WTC11 (cell line): ENCODE results near the gene SH3BP5L. TPM values are rescaled to one million over a fixed set of nuclear protein-coding genes. Genes with fewer than 3 reads are reported as not detected.

Experiments
- ATAC-seq: fragments of 200-7000 bp; cut with Tn5 transposase; 2 replicates; pipeline ENCODE4 v1.10.0; 2021; ENCODE audit warnings: mild to moderate bottlenecking, moderate library complexity
- CTCF ChIA-PET: fragments of 300-600 bp; sonication (Branson Sonifier 250); formaldehyde crosslinking; loops from one replicate; lab custom pipeline; 2021; ENCODE audit warnings: antibody characterized with exemption; lab: Charles Lee
- POLR2A ChIA-PET: fragments of 350-600 bp; sonication (Branson Sonifier 250); formaldehyde crosslinking; loops from one replicate; lab custom pipeline; 2021; ENCODE audit warnings: antibody characterized with exemption; lab: Charles Lee
- DNase-seq: peaks from one replicate; pipeline ENCODE4 v3.0.0; 2021; ENCODE audit warnings: low spot score
- H3K27ac Mint-ChIP-seq: 2 replicates; pipeline ENCODE4 v1.8.0; 2021; ENCODE audit warnings: mixed read lengths
- H3K27me3 Mint-ChIP-seq: 2 replicates; pipeline ENCODE4 v1.8.0; 2021; ENCODE audit warnings: low read depth, mild to moderate bottlenecking, moderate library complexity, mixed read lengths
- H3K36me3 Mint-ChIP-seq: 2 replicates; pipeline ENCODE4 v1.8.0; 2021; ENCODE audit warnings: mixed read lengths
- H3K4me1 Mint-ChIP-seq: 2 replicates; pipeline ENCODE4 v1.8.0; 2022; ENCODE audit warnings: mixed read lengths
- H3K4me3 Mint-ChIP-seq: 2 replicates; pipeline ENCODE4 v1.8.0; 2021; ENCODE audit warnings: mild to moderate bottlenecking, moderate library complexity, mixed read lengths
- H3K9me3 Mint-ChIP-seq: 2 replicates; pipeline ENCODE4 v1.8.0; 2021; ENCODE audit warnings: mixed read lengths
- AFF4 ChIP-seq: sonication (generic); formaldehyde crosslinking; IDR thresholded peaks from 2 replicates; pipeline ENCODE4 v1.8.1; 2023; ENCODE audit warnings: mild to moderate bottlenecking, missing genetic modification reagents, borderline replicate concordance
- ATF2 ChIP-seq: sonication (generic); formaldehyde crosslinking; IDR thresholded peaks from 2 replicates; pipeline ENCODE4 v1.8.1; 2022; ENCODE audit warnings: low read depth, missing genetic modification reagents, borderline replicate concordance
- CBFB ChIP-seq: sonication (generic); formaldehyde crosslinking; IDR thresholded peaks from 2 replicates; pipeline ENCODE4 v1.8.1; 2022; ENCODE audit warnings: mild to moderate bottlenecking, low read depth, missing genetic modification reagents
- ELF4 ChIP-seq: sonication (generic); formaldehyde crosslinking; IDR thresholded peaks from 2 replicates; pipeline ENCODE4 v1.8.1; 2022; ENCODE audit warnings: low read depth, mild to moderate bottlenecking, moderate library complexity, missing genetic modification reagents
- FOXK1 ChIP-seq: sonication (generic); formaldehyde crosslinking; IDR thresholded peaks from 2 replicates; pipeline ENCODE4 v1.8.0; 2022; ENCODE audit warnings: mild to moderate bottlenecking, moderate library complexity, missing genetic modification reagents
- FOXP1 ChIP-seq: sonication (generic); formaldehyde crosslinking; IDR thresholded peaks from 2 replicates; pipeline ENCODE4 v1.8.0; 2022; ENCODE audit warnings: missing genetic modification reagents, mild to moderate bottlenecking, moderate library complexity, borderline replicate concordance
- GTF2I ChIP-seq: fragments of 250-450 bp; sonication (Bioruptor Pico); conservative IDR thresholded peaks from 2 replicates; pipeline ENCODE4 v1.4.0; 2021; ENCODE audit warnings: mild to moderate bottlenecking
- HMGA2 ChIP-seq: fragments of 250-450 bp; sonication (Bioruptor Pico); IDR thresholded peaks from 2 replicates; pipeline ENCODE4 v1.4.0; 2021; ENCODE audit warnings: mild to moderate bottlenecking, moderate library complexity
- JAZF1 ChIP-seq: fragments of 250-450 bp; sonication (Bioruptor Pico); IDR thresholded peaks from 2 replicates; pipeline ENCODE4 v1.9.0; 2021; ENCODE audit warnings: moderate library complexity, mild to moderate bottlenecking, inconsistent platforms
- MXD4 ChIP-seq: fragments of 250-450 bp; sonication (Bioruptor Pico); IDR thresholded peaks from 2 replicates; pipeline ENCODE4 v1.8.0; 2021; ENCODE audit warnings: mild to moderate bottlenecking, moderate library complexity, borderline replicate concordance
- MYBL2 ChIP-seq: sonication (generic); formaldehyde crosslinking; IDR thresholded peaks from 2 replicates; pipeline ENCODE4 v1.8.1; 2023; ENCODE audit warnings: mild to moderate bottlenecking, moderate library complexity, missing genetic modification reagents
- NR3C1 ChIP-seq: sonication (generic); formaldehyde crosslinking; conservative IDR thresholded peaks from 2 replicates; pipeline ENCODE4 v1.8.1; 2023; ENCODE audit warnings: low read depth, mild to moderate bottlenecking, missing genetic modification reagents
- SMAD4 ChIP-seq: sonication (generic); formaldehyde crosslinking; IDR thresholded peaks from 2 replicates; pipeline ENCODE4 v1.8.0; 2022; ENCODE audit warnings: mild to moderate bottlenecking, missing genetic modification reagents
- SP1 ChIP-seq: sonication (generic); formaldehyde crosslinking; conservative IDR thresholded peaks from 2 replicates; pipeline ENCODE4 v1.8.1; 2022; ENCODE audit warnings: missing genetic modification reagents
- ZNF219 ChIP-seq: sonication (generic); formaldehyde crosslinking; IDR thresholded peaks from 2 replicates; pipeline ENCODE4 v1.8.0; 2023; ENCODE audit warnings: missing genetic modification reagents, mild to moderate bottlenecking, borderline replicate concordance
- ZNF281 ChIP-seq: sonication (generic); formaldehyde crosslinking; IDR thresholded peaks from 2 replicates; pipeline ENCODE4 v1.8.0; 2023; ENCODE audit warnings: mild to moderate bottlenecking, missing genetic modification reagents
- ZNF317 ChIP-seq: sonication (generic); formaldehyde crosslinking; IDR thresholded peaks from 2 replicates; pipeline ENCODE4 v1.8.1; 2023; ENCODE audit warnings: low read depth, mild to moderate bottlenecking, moderate library complexity, missing genetic modification reagents, borderline replicate concordance
- ZNF425 ChIP-seq: fragments of 250-450 bp; sonication (Bioruptor Pico); conservative IDR thresholded peaks from 2 replicates; pipeline ENCODE4 v1.9.0; 2021; ENCODE audit warnings: mild to moderate bottlenecking
- total RNA-seq: library from RNA; stranded (reverse); gene quantifications from 3 replicates; pipeline ENCODE4 v1.2.3, GENCODE V29; 2021
- TF ChIP-seq, protein P1 (sequence below): sonication (generic); formaldehyde crosslinking; IDR thresholded peaks from 2 replicates; pipeline ENCODE4 v1.8.0; 2022; ENCODE audit warnings: mild to moderate bottlenecking, missing genetic modification reagents
- TF ChIP-seq, protein P2 (sequence below): sonication (generic); formaldehyde crosslinking; IDR thresholded peaks from 2 replicates; pipeline ENCODE4 v1.8.1; 2023; ENCODE audit warnings: mild to moderate bottlenecking, missing genetic modification reagents, moderate library complexity
- TF ChIP-seq, protein P3 (sequence below): fragments of 200-600 bp; IDR thresholded peaks from 2 replicates; pipeline ENCODE4 v1.8.0; 2022; ENCODE audit warnings: antibody characterized with exemption

The SH3BP5L gene
- total RNA-seq, 1 experiment from 2014 or later = 32.9 TPM

GRCh38 chr1:248850536-248851251 is 25.0 kb upstream of the SH3BP5L start:
- H3K4me1 Mint-ChIP-seq = no peaks in the 10 kb centered on the region
- H3K4me3 Mint-ChIP-seq = no peak overlapping the region
- no peaks in the 10 kb centered on the region for H3K27me3 Mint-ChIP-seq
- ATAC-seq (no peak), DNase-seq (no peak)
- POLR2A ChIA-PET = no interaction called here
- H3K27ac Mint-ChIP-seq = no peak overlapping the region
- CTCF ChIA-PET = interaction anchor here (2.7 kb wide), 1 partner anchor 9 kb away, joined by 13 read pairs; no protein-coding TSS in a partner anchor
- H3K36me3 Mint-ChIP-seq = peaks cover 17% of the 10 kb centered on the region
- TF ChIP-seq MXD4 (no peak), MYBL2 (no peak), SMAD4 (CRISPR knock-in tag) (no peak), ZNF219 (no peak), HMGA2 (CRISPR knock-in tag) (no peak), FOXP1 (CRISPR knock-in tag) (no peak), JAZF1 (CRISPR knock-in tag) (no peak), ELF4 (no peak), ZNF281 (no peak)
- TF ChIP-seq, protein P1, sequence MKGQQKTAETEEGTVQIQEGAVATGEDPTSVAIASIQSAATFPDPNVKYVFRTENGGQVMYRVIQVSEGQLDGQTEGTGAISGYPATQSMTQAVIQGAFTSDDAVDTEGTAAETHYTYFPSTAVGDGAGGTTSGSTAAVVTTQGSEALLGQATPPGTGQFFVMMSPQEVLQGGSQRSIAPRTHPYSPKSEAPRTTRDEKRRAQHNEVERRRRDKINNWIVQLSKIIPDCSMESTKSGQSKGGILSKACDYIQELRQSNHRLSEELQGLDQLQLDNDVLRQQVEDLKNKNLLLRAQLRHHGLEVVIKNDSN = no peak
- TF ChIP-seq, protein P2, sequence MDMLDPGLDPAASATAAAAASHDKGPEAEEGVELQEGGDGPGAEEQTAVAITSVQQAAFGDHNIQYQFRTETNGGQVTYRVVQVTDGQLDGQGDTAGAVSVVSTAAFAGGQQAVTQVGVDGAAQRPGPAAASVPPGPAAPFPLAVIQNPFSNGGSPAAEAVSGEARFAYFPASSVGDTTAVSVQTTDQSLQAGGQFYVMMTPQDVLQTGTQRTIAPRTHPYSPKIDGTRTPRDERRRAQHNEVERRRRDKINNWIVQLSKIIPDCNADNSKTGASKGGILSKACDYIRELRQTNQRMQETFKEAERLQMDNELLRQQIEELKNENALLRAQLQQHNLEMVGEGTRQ = no peak
- TF ChIP-seq, all 79 proteins: peak for 0
- H3K9me3 Mint-ChIP-seq = no peaks in the 10 kb centered on the region

- no peak for ATAC-seq
- Mint-ChIP-seq H3K27me3 (no peaks in the 10 kb centered on the region), H3K4me1 (no peaks in the 10 kb centered on the region), H3K27ac (0 out of 2 replicates have a peak overlapping the region, but pooled peaks have one; percentile 44), H3K36me3 (peaks cover 22% of the 10 kb centered on the region), H3K9me3 (no peaks in the 10 kb centered on the region), H3K4me3 (no peak overlapping the region)
- no peak for DNase-seq
- CTCF ChIA-PET = interaction anchor here (2.7 kb wide), 1 partner anchor 9 kb away, joined by 13 read pairs; no protein-coding TSS in a partner anchor
- POLR2A ChIA-PET = no interaction called here
- TF ChIP-seq ATF2 = no peak
- no peak for TF ChIP-seq SP1
- TF ChIP-seq AFF4 = no peak
- no peak for TF ChIP-seq FOXK1 (CRISPR knock-in tag)
- TF ChIP-seq ZNF425 = no peak
- TF ChIP-seq NR3C1 (CRISPR knock-in tag) = no peak
- TF ChIP-seq GTF2I (CRISPR knock-in tag) = no peak
- TF ChIP-seq CBFB (CRISPR knock-in tag) = no peak
- TF ChIP-seq SMAD4 (CRISPR knock-in tag) = no peak
- TF ChIP-seq, protein P3, sequence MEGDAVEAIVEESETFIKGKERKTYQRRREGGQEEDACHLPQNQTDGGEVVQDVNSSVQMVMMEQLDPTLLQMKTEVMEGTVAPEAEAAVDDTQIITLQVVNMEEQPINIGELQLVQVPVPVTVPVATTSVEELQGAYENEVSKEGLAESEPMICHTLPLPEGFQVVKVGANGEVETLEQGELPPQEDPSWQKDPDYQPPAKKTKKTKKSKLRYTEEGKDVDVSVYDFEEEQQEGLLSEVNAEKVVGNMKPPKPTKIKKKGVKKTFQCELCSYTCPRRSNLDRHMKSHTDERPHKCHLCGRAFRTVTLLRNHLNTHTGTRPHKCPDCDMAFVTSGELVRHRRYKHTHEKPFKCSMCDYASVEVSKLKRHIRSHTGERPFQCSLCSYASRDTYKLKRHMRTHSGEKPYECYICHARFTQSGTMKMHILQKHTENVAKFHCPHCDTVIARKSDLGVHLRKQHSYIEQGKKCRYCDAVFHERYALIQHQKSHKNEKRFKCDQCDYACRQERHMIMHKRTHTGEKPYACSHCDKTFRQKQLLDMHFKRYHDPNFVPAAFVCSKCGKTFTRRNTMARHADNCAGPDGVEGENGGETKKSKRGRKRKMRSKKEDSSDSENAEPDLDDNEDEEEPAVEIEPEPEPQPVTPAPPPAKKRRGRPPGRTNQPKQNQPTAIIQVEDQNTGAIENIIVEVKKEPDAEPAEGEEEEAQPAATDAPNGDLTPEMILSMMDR = no peak
- no peak for TF ChIP-seq ZNF317 (CRISPR knock-in tag)
These were observed 24.4 kb upstream of the SH3BP5L start for GRCh38 chr1:248850124-248850523.
